RWPE1 (cell line): ENCODE measurements around the gene PRPF8.

ENCODE experiments used
- CTCF ChIA-PET: fragments of 350-600 bp; sonication (Branson Sonifier 250); formaldehyde crosslinking; extraction: SDS; loops from one replicate; lab custom pipeline; 2021; lab: Yijun Ruan, JAX
- POLR2A ChIA-PET: fragments of 400-600 bp; formaldehyde crosslinking; extraction: SDS; loops from one replicate; lab custom pipeline; 2020; ENCODE audit warnings: antibody characterized with exemption; ENCODE audit not compliant: low non-redundant PET; lab: Yijun Ruan, JAX
- DNase-seq: peaks from one replicate; pipeline ENCODE4 v3.0.0; 2012; ENCODE audit warnings: low spot score
- H3K27ac ChIP-seq: fragments of 450-650 bp; 2 replicates; pipeline ENCODE4 v1.5.1; 2017
- TF ChIP-seq, protein P1 (sequence below): fragments of 450-650 bp; conservative IDR thresholded peaks from 2 replicates; pipeline ENCODE4 v1.5.1; 2017; ENCODE audit warnings: low read depth, mild to moderate bottlenecking

Gene PRPF8

DNA sequence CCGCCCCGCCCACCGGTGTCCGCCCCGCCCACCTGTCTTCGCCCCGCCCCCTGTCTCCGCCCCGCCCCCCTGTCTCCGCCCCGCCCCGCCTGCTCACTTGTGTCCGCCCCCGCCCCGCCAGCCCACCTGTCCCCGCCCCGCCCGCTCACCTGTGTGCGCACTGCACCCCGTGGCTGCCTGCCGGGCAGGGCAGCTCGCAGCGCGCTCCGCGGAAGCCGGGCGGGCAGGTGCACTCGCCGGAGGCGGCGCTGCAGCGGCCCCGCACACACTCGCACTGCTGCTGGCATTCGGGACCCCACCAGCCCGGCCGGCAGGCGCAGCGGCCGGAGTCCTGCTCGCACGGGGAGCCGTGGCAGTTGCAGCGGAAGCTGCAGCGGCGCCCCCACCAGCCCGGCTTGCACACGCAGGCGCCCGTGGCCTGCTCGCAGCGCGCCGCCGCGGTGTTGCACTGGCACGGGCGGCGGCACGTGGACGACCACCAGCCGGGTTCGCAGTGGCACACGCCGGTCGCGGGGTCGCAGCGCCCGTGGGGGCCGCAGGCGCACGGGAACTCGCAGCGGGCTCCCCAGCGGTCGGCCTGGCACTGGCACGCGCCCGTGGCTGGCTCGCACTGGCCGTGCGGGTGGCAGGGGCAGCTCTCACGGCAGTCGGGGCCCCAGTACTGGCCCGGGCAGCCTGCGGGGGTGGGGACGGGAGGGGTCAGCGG lies 41.2 kb downstream of the PRPF8 start:
- DNase-seq = peak; percentile 70
- POLR2A ChIA-PET = no interaction called here
- TF ChIP-seq, protein P1, sequence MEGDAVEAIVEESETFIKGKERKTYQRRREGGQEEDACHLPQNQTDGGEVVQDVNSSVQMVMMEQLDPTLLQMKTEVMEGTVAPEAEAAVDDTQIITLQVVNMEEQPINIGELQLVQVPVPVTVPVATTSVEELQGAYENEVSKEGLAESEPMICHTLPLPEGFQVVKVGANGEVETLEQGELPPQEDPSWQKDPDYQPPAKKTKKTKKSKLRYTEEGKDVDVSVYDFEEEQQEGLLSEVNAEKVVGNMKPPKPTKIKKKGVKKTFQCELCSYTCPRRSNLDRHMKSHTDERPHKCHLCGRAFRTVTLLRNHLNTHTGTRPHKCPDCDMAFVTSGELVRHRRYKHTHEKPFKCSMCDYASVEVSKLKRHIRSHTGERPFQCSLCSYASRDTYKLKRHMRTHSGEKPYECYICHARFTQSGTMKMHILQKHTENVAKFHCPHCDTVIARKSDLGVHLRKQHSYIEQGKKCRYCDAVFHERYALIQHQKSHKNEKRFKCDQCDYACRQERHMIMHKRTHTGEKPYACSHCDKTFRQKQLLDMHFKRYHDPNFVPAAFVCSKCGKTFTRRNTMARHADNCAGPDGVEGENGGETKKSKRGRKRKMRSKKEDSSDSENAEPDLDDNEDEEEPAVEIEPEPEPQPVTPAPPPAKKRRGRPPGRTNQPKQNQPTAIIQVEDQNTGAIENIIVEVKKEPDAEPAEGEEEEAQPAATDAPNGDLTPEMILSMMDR = peak; percentile 25
- peak overlapping the region; percentile 15; the same call in 1 of the 2 replicates for H3K27ac ChIP-seq
- CTCF ChIA-PET = interaction anchor here (0.6 to 1.4 kb wide), 3 partner anchors 13 to 69 kb away, joined by 3 to 4 read pairs (median 4); no protein-coding TSS in a partner anchor

DNA sequence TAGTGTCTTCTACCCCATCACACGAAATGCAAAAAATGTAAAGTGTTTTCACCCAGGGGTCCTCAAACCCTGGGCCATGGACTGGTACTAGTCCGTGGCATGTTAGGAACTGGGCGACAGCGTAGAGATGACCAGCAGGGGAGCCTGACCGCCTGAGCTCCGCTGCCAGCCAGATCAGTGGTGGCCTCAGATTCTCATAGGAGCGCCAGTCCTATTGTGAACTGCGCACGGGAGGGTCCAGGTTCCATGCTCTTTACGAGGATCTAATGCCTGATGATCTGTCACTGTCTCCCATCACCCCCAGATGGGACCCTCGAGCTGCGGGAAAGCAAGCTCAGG lies 43.6 kb downstream of the PRPF8 start:
- TF ChIP-seq, protein P1 = no peak
- POLR2A ChIA-PET = no interaction called here
- peak overlapping the region; percentile 32 for H3K27ac ChIP-seq
- CTCF ChIA-PET = interaction anchor here (0.5 to 0.9 kb wide), 4 partner anchors 8 to 187 kb away, joined by 3 to 4 read pairs (median 3); no protein-coding TSS in a partner anchor
- no peak for DNase-seq

DNA sequence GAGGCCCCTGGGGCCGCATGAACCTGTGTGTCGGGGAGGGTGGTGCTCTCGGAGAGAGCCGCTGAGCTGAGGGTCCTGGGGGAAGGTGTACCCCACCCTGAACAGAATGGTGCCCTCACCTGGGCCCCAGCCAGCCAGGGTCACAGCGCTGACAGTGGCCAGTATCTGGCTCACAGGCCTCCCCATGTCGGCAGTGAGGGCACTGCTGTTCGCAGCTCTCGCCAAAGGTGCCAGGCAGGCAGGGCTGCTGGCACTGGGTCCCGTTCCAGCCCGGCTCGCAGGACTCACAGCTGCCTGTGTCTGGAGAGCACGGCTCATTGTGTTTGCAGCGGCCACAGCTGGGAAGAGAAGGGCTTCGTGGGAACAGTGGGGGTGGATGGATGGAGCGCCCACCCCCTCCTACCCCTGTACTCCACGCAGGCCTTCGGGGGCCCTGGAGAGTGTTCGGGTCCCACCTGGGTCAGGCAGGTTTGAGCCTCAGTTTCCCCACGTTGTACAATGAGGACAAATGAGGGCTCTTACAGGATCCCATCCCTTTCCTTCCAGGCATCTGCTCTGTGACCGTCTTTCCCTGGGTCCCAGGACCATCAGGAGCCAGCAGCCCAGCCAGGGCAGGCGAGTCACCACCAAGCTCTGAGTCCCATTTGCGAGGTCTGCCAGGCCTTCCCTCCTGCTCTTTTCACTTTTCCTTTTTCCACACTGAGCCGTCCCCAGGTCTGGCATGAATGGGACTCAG lies 44.2 kb downstream of the PRPF8 start:
- POLR2A ChIA-PET = interaction anchor here (0.7 kb wide), 1 partner anchor 104 kb away, joined by 4 read pairs; no protein-coding TSS in a partner anchor
- peak overlapping the region; percentile 32 for H3K27ac ChIP-seq
- no peak for DNase-seq
- TF ChIP-seq, protein P1 = no peak
- CTCF ChIA-PET = interaction anchor here (0.6 to 0.9 kb wide), 3 partner anchors 9 to 391 kb away, joined by 3 to 4 read pairs (median 3); no protein-coding TSS in a partner anchor

DNA sequence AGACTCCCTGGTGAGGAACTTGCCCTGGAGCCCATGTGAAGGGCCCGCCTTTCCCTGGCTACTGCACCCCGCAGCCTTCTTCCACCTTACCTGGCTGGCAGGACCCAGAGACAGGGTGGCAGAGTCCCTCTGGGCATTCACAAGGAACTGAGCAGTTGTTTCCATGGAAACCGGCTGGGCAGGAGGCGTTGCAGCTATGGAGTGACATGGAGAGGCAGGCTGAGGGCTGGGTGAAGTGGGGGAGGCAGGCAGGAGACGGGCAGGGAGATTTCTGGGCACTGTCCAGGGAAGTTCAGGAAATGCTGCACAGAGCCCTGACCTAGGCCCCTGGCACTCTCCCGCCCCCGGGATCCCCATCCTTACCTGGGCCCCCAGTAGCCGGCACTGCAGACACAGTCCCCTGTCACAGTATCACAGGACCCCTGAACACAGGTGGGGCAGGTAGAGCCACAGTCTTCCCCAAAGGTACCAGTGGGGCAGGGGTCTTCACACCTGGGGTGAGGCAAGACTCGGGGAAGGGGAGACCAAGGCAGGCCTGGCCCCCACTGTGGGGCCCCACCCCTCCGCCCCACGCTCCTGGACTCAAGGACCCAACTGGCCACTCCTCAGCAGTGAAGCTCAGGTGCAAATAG lies 45.0 kb downstream of the PRPF8 start:
- H3K27ac ChIP-seq = no peak overlapping the region
- no peak for DNase-seq
- CTCF ChIA-PET = interaction anchor here (0.6 to 1.8 kb wide), 2 partner anchors 10 to 392 kb away, joined by 3 to 6 read pairs; no protein-coding TSS in a partner anchor
- TF ChIP-seq, protein P1 = no peak
- POLR2A ChIA-PET = interaction anchor here (0.7 kb wide), 2 partner anchors 26 to 103 kb away, joined by 4 to 7 read pairs; no protein-coding TSS in a partner anchor

DNA sequence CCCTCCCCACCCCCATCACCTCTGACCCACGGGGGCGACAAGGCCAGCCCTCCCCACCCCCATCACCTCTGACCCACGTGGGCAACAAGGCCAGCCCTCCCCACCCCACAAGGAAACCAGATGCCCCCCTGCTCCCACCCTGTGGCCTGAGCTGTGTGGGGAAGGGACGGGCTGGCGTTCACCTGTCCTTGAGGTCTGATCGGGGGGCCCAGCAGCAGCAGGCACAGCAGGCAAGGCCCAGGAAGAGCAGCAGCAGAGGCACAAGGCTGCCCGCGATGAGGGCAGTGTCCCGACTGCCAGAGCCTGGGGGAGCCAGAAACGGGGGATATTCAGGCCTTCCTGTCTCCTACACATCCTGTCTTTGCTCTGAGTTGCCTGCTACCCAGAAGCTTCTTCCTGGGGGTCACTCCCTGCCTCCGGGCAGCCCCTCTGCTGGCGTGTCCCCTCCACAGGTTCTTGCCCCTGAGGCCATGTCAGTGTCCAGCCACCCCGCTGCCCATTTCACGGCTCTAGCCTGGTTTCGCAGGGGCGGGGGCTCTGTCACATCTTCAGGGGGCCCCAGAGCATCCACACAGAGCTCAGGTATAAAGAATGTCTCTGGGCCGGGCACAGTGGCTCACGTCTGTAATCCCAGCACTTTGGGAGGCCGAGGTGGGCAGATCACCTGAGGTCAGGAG lies 45.9 kb downstream of the PRPF8 start:
- POLR2A ChIA-PET = interaction anchor here (0.7 kb wide), 1 partner anchor 26 kb away, joined by 7 read pairs; no protein-coding TSS in a partner anchor
- CTCF ChIA-PET = interaction anchor here (1.6 to 1.8 kb wide), 2 partner anchors 9 to 10 kb away, joined by 6 to 10 read pairs; no protein-coding TSS in a partner anchor
- DNase-seq = no peak
- H3K27ac ChIP-seq = no peak overlapping the region
- TF ChIP-seq, protein P1 = no peak
